Measurements from ENCODE around the gene ANO1. TPM values are rescaled to one million over a fixed set of nuclear protein-coding genes. Genes with fewer than 3 reads are reported as not detected.

Gene ANO1
- total and polyA plus RNA-seq, 2 of the 8 experiments (the other 6 are each of a cell fraction or from before 2014, with no cell fraction given): 4.7 to 5.0 TPM

DNA sequence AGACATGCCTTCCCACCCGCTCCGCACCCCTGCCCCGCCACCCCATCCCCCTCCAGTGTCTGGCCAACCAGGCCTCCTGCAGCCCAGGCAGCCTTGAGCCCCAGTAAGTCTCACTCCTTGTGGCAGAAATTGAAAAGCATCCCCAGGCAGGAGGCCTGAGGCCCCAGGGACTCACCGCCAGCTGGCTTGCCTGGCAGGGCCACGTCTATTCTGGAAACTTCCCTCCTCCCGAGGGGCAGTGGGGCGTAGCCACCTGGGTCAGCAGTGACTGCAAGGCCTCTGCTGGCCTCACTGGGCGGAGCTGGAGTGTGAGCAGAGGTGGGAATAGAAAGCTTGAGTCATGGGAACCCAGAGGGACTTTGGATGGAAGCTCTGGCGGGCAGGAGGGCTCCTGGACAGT is 26.3 kb downstream of the ANO1 start (continued):
- TF ChIP-seq SAP30 (IDR thresholded peaks at IDR 0.05; ENCODE audit: insufficient read depth, insufficient replicate concordance, low read length) (no peak), CHD1 (IDR thresholded peaks at IDR 0.05; ENCODE audit: low read depth, low read length) (no peak), JUND (IDR thresholded peaks at IDR 0.05; ENCODE audit: low read length) (no peak), CEBPB (IDR thresholded peaks at IDR 0.05; ENCODE audit: low read depth, low read length) (no peak), BRCA1 (IDR thresholded peaks at IDR 0.05; ENCODE audit: low read depth, low read length) (no peak), RAD21 (IDR thresholded peaks at IDR 0.05 in 1 of 2, conservative IDR thresholded peaks at IDR 0.05 in 1 of 2; ENCODE audit: low read depth in 2 of 2, low read length in 2 of 2) (no peak)
- TF ChIP-seq, protein P1, sequence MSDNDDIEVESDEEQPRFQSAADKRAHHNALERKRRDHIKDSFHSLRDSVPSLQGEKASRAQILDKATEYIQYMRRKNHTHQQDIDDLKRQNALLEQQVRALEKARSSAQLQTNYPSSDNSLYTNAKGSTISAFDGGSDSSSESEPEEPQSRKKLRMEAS (IDR thresholded peaks at IDR 0.05): no peak
